Activated CD4-positive, CD25-positive, alpha-beta regulatory T cell (primary cell): ENCODE data around the gene APBB3.

Experiments
- DNase-seq, 4 experiments: peaks; one replicate each; lab custom pipeline; 2025; lab: John Stamatoyannopoulos, UW

The APBB3 gene

DNA sequence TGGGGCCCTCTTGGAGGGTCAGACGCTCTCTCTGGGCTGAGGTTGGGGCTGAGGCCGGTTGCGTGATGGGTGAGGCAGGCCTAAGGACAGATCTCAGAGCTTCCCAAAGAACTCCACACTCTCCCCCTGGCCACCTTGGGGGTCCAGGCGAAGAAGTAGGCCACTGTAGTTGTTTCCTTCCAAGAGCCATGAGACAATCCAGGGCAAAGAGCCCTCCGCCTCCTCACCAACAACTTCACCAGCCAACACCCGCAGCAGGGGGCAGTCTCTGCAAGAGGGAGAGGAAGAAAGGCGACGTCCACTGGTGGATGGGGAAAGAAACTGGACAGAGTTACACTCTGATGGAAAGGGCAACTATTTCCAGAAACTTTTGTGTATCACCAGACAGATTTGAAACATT lies 10.9 kb upstream of the APBB3 start:
- no peak for DNase-seq

DNA sequence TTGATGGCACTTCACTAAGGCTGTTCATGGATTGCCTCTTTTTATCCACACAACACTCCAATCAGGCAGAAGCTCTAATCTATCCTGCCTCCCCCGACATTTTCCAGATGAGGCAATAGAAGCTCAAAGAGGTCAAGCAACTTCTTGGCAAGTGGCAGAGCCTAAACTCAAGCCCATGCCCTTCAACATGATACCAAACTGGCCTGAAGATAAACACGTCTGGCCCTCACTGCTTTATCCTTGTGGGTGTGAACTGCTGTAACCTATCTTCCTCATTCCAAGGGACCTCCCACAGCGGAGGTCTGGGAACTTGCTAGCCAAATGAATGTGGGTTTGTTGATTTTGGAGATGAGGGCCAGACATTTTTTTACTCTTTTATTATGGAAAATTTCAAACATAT lies 9.8 kb upstream of the APBB3 start:
- DNase-seq: no peak

DNA sequence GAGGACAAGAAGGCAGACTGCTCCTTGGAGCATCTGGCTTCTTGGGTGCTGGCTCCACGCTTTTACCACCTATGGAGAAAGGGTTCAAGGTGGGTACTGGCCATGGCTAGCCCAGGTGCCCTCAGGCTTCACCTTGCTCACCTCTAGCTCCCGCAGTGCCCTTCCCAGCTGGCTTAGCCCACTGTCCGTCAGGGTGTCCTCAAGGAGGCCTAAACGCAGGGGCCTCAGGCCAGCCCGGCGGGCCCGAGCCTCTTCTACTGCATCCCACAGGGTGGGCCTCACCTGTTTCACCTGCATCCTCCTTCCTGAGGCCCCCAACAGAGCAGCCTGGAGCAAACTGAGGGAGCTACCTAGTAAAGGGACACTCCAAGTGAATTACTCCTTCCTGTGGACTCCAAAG lies 9.3 kb upstream of the APBB3 start:
- DNase-seq: no peak

DNA sequence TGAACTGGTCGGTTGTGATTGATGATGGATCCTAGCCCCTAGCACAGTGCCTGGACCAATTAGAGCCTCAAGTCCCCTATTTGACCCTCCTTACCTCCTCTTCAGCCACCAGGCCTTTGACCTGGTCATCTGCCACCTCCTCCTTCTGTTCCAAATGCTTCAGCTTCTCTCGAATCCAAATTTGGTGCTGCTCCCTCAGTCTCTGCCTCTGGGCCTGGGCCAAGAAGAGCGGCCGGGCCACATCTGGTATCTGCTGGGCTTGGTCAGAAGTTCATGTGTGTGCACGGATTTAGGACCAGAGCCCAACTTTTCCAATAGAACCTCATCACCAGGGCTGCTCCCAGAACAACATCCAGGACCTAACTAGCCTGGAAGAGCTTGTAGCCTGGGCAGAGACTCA lies 6.7 kb upstream of the APBB3 start:
- no peak for DNase-seq

DNA sequence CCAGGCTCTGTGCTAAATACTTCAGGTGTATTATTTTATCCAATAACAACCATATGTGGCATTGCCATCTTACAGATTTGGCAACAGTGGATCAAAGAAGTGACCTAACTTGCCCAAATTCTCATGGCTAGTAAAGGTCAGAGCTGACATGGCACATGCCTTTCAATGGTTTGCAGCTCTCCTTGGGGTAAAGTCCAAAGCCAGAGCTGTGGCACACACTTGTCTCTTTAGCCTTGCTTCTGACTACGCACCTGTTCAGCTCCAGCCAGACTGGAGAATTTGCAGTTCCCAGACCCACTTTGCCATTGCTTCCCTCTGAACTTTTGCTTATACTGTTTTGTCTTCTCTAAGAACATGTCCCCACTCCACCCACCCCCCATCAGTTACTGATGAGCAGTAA lies 6.1 kb upstream of the APBB3 start:
- no peak for DNase-seq

DNA sequence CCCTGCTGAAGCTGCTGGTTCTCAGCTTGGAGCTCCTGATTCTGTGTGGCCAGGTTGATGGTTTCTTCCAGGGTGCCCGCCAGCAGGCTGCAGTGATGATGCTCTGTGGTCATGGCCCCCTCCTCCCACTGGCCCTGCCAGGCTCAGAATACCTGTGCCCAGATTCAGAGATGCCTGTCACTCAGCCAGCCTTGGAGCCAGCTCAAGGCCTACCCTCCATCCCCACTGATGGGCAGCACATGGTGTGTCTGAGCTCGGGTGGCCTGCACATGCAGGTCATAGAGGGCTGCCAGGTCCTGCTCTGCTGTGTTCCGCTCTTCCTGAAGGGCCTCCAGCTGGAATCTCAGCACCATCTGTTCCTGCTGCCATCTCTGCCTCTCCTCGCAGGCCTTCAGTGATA lies 5.7 kb upstream of the APBB3 start:
- no peak for DNase-seq

DNA sequence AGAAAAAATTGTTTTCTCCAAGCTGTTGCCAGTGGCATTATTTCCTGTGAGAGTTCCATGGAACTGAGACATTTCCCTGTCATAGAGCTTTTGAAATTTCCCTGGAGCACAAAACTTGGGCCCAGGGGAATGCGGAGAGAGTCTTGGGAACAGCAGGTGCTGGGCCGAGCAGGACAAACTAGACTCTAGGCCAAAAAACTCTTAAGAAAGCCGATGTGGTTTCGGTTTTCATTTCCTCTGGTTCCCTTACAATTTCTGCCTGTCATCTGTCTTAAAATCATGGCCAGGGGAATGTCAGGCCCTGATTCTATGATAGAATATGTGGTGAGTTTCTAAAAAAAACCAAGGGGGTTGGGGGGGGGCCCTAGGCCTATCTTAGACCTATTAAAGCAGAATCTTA lies 4.8 kb upstream of the APBB3 start:
- no peak for DNase-seq

DNA sequence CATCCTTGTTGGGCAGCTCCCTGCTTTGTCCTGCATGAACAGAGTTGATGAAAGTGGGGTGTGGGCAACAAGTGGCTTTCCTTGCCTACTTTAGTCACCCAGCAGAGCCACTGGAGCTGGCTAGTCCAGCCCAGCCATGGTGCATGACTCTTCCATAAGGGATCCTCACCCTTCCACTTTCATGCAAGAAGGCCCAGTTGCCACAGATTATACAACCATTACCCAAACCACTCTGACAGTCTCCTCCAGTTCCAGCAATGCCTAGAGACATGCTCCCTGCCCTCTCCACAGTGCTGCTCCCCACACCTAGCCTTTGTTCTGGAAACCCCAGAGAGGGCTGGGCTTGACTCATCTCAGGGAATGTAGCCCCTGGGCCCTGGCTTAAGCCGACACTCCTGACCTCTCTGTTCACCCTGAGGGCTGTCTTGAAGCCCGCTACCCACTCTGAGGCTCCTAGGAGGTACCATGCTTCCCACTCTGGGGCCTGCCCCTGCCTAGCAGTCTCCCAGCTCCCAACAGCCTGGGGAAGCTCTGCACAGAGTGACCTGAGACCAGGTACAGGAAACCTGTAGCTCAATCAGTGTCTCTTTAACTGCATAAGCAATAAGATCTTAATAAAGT lies 4.2 kb upstream of the APBB3 start:
- no peak for DNase-seq

DNA sequence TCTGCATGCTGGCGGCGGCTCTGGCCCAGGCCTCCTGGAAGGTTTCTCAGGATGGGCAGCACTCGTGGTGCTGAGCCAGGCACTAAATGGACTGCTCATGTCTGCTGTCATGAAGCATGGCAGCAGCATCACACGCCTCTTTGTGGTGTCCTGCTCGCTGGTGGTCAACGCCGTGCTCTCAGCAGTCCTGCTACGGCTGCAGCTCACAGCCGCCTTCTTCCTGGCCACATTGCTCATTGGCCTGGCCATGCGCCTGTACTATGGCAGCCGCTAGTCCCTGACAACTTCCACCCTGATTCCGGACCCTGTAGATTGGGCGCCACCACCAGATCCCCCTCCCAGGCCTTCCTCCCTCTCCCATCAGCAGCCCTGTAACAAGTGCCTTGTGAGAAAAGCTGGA lies 3.5 kb upstream of the APBB3 start:
- no peak for DNase-seq

DNA sequence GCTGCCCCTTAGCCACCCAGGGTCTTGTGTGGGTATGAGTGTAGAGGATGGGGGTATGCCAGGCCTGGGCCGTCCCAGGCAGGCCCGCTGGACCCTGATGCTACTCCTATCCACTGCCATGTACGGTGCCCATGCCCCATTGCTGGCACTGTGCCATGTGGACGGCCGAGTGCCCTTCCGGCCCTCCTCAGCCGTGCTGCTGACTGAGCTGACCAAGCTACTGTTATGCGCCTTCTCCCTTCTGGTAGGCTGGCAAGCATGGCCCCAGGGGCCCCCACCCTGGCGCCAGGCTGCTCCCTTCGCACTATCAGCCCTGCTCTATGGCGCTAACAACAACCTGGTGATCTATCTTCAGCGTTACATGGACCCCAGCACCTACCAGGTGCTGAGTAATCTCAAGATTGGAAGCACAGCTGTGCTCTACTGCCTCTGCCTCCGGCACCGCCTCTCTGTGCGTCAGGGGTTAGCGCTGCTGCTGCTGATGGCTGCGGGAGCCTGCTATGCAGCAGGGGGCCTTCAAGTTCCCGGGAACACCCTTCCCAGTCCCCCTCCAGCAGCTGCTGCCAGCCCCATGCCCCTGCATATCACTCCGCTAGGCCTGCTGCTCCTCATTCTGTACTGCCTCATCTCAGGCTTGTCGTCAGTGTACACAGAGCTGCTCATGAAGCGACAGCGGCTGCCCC lies 2.9 kb upstream of the APBB3 start:
- no peak for DNase-seq

DNA sequence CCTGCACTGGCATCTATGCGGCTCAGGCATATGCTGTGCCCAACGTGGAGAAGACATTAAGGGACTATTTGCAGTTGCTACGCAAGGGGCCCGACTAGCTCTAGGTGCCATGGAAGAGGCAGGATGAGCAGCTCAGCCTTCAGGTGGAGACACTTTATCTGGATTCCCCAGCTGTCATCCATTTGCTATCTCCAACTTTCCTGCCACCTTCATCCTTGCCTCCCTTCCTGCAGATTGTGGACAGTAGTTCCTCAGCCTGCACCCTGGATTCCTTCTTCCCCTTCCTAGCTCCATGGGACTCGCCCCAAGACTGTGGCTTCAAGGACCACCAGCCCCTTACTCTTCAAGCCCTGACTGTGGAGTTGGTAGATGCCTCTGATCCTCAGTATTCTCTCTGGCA lies 2.3 kb upstream of the APBB3 start:
- no peak for DNase-seq

DNA sequence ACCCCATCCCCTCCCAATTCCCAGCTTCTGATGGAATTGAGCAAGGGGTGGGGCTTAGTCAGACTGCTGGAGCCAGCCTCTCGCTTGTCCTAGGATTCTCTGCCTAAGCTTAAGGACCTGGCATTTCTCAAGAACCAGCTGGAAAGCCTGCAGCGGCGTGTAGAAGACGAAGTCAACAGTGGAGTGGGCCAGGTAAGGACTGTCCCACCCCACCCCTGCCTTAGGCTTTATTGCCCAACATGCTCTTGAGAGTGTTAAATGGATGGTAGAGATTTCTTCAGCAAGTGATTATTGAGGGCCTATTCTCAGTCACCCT lies 1.3 kb upstream of the APBB3 start:
- DNase-seq: no peak

DNA sequence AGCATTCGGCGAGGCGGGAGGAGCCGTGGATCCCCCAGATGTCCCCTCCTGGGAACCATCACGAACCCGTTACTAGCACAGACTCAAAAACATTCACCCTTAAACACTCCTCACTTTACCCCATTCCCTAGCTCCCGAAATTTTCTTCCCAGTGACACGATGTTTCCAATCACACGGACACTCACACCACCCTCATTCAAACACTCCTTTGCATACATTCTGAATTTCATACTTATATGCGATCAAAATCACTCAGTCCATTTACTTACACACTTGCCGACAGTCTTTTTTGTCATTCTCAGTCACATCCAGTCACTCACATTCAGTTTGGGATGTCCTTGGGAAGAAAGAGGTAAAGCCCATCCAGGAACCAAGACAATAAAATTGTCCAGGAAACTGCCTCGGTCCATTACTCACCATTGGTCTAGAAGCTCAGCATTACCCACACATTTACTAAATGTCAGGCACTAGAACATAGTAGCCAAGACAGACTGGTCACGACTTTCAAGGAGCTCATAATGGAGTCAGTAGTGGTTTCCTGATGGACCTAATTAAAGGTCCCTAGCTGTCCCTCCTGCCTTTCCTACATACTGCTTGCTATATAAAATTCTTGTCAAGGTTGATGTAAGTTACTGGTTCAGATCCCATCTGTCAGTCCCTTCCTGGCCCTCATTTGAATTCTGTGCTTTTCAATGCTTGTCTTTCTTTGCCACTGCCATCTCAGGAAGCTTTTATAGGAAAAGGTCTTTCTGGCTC lies 804 bp upstream of the APBB3 start:
- DNase-seq: no peak

DNA sequence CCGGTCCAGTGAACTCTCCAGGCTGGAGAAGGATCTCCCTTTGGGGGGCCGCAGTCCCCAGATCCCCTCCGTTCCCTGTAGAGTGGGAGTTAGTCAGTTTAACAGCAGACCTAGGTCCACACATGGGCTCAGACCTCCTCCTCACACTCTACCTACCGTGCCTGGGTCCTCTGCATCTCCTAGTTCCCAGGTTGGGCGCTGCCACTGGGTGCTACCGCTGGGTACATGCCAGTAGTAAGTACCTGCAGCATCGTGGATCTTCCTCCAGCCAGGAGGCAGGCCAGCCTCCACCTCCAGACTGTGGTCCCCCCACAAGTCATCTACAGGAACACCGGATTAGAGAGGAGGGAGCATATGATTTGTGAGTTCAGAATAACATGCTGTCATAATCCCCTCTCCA lies 802 bp downstream of the APBB3 start:
- no peak for DNase-seq

DNA sequence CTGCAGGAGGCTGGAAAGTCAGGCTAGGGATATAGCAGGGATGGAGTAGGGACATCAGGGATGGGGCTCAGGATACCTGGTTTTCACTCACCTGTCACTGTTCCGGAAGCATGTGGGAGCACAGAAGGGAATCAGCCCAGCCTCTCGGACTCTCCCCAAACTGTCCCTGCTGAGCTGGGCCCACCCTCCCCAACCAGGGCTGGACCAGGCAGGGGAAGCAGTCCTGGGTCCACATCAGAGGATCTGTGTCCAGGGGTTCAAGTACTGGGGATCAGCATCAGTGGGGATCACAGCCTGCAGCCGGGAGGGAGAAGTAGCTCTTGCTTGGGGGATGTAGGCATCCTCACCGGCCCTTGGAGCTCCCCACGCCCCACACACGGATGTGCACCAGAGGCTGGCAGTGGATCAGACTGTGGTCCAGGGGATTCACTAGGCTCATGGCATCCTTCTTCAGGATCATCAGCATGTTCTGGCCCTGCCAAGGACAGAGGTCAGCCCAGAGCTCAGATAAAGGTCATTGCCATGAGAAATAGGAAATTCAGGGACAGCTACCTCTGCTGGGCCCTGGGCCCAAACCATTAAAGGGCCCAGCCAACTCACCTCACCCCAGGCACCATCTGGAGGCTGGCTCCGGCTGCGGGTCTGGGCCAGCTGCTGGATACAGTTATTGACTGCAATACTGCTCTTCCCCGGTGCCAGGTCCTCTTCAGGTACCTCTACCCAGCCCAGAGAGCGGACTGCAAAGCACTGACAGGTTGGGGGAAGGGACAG lies 2.5 kb downstream of the APBB3 start:
- DNase-seq: no peak

DNA sequence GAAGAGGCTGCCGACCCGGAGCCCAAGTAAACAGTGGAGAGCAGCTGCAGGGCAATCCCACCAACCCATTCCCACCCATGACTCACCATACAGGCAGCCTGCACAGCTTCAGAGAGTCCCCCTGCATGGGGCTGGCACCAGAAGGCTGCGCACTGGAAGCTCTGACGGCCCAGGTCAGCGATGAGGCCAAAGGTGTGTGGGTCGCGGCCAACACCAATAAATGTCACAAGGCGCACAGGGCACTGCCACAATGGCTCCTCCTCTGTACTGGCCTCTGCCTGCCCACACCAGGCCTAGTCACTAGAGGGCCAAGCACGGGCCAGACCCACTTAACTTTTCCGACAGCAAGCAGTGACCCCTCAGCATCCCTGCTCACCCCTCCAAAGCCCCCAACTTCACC lies 4.2 kb downstream of the APBB3 start:
- no peak for DNase-seq

DNA sequence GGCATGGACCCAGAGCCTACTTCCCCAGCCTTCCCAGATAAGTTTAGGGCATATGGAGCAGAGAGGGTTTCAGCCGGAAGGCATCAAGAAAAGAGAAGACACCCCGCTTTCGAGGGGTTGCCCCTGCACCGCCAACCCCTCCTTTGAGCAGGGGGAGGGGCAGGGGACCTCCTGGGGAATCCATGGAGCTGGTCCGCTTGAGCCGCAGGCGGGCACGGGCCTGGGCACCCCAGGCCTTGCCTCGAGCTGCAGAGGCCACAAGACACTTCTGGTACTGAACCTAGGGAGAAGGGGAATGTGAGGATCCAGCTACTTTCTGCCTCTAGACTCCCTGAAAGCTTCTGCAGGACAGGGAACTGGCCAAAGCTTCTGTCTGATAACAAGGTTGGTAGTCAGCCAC lies 5.9 kb downstream of the APBB3 start:
- DNase-seq: no peak

DNA sequence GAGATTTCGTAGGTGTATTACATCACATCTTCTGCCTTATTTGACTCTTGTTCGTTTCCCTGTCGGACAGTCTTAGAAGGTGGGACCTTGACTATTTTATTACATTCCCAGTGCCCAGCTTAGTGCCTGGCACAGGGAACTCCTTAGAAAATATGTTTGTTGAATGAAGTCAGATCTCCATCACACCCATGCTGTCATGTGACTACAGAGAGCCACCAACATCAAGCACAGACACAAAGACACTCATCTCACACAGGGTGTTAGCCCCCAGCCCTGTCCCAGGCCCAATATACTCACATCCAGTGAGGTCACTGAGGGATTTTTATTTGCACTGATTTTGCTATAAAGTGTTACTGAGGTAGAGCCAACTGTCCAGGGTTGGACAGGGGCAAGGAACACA lies 6.4 kb downstream of the APBB3 start:
- no peak for DNase-seq

DNA sequence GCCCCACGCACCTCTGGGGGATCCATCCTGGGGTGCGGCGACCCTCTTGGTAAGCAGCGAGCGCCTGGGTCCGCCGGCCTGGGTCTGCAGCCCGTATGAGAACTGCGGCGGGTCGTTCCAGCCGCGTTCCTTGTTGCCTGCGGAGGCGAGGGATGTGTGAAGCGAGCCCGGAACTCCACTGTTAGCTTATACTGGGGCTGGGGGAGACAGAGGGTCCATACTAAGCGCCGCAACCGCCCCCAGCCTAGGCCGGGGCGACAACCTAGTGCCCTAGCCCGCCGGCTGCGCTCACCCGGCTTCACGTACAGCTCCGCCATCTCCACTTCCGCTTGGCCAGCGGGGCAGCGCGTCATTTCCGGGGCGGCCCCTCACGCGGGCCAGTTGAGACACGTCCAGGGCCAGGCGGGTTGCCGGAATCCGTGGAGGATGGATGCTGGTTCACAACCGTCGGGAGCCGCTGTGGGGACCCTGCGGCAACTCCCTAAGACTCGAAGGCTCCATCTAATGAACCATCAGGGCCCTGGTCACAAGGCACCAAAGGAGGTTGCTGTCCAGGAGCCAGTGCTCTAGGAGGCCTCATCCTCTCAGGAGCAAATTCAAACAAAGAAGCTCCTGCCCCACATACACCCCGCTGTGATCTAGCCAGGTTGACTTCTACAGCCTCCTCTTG lies 7.1 kb downstream of the APBB3 start, which contains the start of gene SRA1:
SRA1 (minus strand) TSS at position 338 of the 670 bp plus-strand sequence; CDS start at position 317, 21 bp downstream.
- peak; percentile 70 to 75 (median 70) for DNase-seq

DNA sequence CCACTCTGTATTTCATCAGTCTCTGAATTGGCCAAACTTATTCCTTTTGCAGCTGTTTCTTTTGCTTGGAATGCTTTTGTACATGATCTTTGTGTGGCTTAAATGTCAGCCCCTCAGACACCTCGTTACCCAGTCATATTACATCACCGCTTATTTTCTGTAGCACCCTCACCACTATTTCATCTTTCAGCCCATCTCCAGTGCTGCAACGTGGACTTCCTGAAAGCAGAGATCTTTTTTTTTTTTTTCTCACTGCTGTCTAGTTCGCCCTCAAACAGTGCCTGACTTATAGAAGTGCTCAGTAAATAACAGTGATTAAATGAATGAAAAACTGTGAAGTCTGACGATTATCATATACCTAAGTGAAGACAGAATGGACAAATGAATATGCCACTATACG lies 8.0 kb downstream of the APBB3 start:
- DNase-seq: no peak

DNA sequence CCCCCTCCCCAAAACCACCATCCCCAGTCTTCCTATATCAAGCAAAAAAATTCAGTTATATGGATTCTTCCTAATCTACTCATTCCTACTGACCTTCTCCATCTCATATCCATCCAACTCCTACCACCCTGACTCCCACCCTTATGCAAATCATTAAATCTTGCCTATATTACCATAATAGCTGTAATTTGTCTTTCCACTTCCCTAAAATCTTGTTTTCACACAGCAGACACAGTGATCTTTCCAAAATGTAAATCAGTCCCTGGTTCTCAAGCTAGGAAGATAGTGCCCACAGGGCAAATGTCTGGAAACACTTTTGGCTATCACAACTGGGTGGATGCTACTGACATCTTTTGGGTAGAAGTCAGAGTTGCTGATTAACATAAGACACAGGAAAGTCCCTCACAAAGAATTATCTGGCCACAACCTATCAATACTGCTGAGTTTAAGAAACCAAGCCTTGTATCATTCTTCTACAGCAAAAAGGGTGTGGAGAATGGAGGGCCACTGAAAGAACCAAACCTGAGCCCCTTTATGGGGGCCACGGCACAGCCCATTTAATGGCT lies 8.6 kb downstream of the APBB3 start:
- no peak for DNase-seq

DNA sequence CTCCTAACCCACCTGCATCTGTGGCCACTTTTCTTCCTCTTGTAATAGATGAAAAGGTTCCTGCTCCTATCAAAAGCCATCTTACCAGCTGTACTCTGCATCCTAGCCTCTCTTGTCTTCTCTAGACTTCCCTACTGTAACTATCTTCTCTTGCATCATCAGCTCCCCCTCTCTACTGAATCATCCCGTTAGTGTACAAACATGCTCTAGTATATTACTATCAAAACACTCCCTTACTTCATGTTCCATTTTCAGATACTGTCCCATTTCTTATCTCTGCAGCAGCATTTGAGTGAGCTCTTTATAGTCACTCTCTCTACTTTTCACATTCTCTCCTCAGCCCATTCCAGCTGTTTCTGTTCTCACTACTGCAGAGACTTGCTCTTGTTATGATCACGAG lies 9.9 kb downstream of the APBB3 start:
- DNase-seq: no peak
